Skeletal muscle cell (primary cell): ENCODE measurements around the gene MAST2.
"Not testable (repeated sequence)": the region's sequence is repeated elsewhere in the genome, so short reads cannot be mapped to it uniquely, and the experiment has no call there.

ENCODE experiments used
- DNase-seq: peaks from one replicate; pipeline ENCODE4 v3.0.0-alpha.2; 2010; ENCODE audit warnings: low read depth
- H3K4me3 ChIP-seq: 2 replicates; pipeline ENCODE4 v1.5.1; 2011; ENCODE audit warnings: low read depth, mild to moderate bottlenecking, control low read depth, low read length, moderate library complexity

The MAST2 gene

DNA sequence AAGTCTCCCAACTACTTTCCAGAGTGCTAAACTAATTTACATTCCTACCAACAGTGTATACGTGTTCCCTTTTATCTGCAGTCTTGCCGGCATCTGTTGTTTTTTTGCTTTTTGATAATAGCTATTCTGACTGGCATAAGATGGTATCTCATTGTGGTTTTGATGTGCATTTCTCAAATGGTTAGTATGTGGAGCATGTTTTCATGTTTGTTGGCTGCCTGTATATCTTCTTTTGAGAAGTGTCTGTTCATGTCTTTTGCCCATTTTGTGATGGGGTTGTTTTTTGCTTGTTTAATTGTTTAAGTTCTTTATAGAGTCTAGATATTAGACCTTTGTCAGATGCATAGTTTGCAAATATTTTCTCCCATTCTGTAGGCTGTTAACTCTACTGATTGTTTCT, 46.6 kb downstream of the MAST2 start:
- H3K4me3 ChIP-seq, result no peak overlapping the region
- DNase-seq, result no peak

GRCh38 chr1:45854724-45855123, 51.3 kb downstream of the MAST2 start:
- DNase-seq, result no peak
- no peak overlapping the region for H3K4me3 ChIP-seq

GRCh38 chr1:45857101-45857700, 53.8 kb downstream of the MAST2 start:
- no peak overlapping the region for H3K4me3 ChIP-seq
- no peak for DNase-seq

DNA sequence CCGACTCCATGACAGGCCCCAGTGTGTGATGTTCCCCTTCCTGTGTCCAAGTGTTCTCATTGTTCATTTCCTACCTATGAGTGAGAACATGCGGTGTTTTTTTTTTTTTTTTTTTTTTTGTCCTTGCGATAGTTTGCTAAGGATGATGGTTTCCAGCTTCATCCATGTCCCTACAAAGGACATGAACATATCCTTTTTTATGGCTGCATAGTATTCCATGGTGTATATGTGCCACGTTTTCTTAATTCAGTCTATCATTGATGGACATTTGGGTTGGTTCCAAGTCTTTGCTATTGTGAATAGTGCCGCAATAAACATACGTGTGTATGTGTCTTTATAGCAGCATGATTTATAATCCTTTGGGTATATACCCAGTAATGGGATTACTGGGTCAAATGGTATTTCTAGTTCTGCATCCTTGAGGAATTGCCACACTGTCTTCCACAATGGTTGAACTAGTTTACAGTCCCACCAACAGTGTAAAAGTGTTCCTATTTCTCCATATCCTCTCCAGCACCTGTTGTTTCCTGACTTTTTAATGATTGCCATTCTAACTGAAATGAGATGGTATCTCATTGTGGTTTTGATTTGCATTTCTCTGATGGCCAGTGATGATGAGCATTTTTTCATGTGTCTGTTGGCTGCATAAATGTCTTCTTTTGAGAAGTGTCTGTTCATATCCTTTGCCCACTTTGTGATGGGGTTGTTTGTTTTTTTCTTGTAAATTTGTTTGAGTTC, 54.5 kb downstream of the MAST2 start:
- not testable (repeated sequence) for DNase-seq

GRCh38 chr1:45859221-45859620, 55.8 kb downstream of the MAST2 start:
- H3K4me3 ChIP-seq, result no peak overlapping the region
- DNase-seq, result no peak

More for the DNA sequence above, 54.5 kb downstream of the MAST2 start:
- not testable (repeated sequence) for H3K4me3 ChIP-seq

GRCh38 chr1:45862008-45862407, 58.6 kb downstream of the MAST2 start:
- no peak overlapping the region for H3K4me3 ChIP-seq
- no peak for DNase-seq

DNA sequence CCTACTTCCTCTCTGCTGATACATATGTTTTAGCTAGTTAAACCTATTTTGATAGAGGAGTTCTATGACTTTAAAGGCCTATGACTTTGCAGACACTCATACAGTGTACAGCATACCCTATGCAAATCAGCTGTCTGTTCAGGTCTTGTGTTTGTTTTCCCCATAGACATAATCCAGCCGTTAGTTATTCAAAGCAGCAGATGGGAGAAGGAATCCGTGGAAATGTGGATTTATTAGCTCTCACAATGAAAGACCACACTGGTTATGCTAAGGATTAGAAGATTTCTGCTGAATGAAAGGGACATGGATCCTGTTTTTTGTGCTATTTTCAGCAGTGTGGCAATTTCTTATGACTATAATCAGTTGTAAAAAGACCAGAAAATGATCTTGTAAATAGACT, 59.8 kb downstream of the MAST2 start:
- DNase-seq, result no peak
- no peak overlapping the region for H3K4me3 ChIP-seq

GRCh38 chr1:45864167-45865106, 61.0 kb downstream of the MAST2 start:
- H3K4me3 ChIP-seq, result peak overlapping the region; percentile 0
- no peak for DNase-seq

DNA sequence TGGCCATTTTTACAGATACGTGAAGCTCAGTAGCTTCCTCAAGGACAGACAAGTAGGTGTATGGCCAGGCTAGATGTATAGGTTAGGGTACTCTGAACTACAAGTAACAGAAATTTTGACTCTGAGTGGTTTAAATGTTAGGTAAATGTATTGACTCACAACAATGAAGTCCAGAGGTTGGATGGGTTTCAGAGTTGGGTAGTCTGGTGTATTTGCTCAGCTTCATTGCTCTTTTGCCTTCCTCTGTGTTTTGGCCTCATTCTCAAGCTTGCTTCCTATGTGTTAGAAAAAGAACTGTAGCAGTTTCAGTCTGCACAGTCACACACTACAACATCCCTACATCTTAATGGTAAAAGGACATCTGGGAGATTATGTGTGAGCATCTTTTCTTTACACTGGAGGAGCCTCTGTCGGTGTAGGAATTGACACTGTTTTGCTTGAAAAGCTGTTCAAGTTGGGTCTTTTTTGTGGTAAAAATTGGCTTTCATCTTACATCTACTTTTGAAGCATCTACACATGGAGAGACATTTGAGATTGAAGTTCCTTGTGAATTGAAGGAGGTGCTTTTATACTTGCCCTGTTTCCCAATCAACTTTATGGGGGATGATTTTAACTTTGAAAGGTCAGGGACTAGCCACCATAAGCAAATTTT, 64.4 kb downstream of the MAST2 start:
- no peak for DNase-seq
- no peak overlapping the region for H3K4me3 ChIP-seq

- no peak overlapping the region for H3K4me3 ChIP-seq
- DNase-seq, result no peak
These were observed 65.4 kb downstream of the MAST2 start for GRCh38 chr1:45868861-45869260.

- no peak overlapping the region for H3K4me3 ChIP-seq
- DNase-seq, result no peak
These were observed 67.1 kb downstream of the MAST2 start for GRCh38 chr1:45870500-45870899.

DNA sequence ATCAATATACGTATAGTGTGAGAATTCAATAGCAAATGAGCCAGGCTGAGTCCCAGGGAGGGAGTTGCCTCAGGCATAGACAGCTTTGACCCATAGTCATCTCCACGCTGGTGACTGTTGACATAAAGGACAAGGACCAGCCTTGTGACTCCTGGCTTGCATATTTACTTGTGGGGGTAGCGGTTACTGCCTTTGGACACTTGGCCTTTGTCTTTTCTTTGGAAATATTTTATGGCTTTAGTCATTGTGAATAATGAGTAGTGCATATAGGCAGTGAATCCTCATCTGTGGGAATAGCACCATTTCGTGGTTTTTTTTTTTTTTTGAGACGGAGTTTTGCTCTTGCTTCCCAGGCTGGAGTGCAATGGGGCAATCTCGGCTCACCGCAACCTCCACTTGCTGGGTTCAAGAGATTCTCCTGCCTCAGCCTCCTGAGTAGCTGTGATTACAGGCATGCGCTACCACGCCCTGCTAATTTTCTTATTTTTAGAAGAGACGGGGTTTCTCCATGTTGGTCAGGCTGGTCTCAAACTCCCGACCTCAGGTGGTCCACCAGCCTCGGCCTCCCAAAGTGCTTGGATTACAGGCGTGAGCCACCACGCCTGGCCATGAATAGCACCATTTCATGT, 68.9 kb downstream of the MAST2 start:
- peak; percentile 31 for DNase-seq
- not testable (repeated sequence) for H3K4me3 ChIP-seq

DNA sequence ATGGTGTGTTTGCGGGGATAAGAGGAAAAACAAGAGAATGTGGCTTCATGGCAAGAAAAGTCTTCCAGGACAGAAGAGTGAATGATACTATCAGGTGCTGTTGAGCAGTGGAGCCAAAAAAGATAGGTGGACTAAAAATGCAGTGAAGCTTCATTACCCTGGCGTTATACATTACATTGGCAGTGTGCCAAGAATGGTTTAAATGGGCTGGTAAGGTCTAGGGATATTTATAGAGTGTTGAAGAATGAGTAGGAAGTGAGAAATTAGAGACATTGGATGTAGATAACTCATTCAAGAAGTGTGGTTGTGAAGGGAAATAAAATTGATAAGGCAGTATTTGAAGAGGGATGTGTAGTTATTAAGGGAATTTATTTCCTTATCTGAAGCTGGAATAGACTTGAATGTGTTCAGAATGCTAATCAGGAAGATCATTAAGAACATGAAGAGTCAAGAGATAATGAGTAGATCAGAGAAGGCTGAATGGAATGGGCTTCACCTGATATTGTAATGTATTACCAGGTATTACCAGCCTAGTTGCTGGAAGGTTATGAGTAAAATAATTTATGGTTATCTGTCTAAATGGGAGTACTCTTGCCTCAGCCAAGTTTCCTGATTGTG, 72.7 kb downstream of the MAST2 start:
- DNase-seq, result no peak
- H3K4me3 ChIP-seq, result no peak overlapping the region

GRCh38 chr1:45877264-45877663, 73.9 kb downstream of the MAST2 start:
- DNase-seq, result no peak
- no peak overlapping the region for H3K4me3 ChIP-seq

DNA sequence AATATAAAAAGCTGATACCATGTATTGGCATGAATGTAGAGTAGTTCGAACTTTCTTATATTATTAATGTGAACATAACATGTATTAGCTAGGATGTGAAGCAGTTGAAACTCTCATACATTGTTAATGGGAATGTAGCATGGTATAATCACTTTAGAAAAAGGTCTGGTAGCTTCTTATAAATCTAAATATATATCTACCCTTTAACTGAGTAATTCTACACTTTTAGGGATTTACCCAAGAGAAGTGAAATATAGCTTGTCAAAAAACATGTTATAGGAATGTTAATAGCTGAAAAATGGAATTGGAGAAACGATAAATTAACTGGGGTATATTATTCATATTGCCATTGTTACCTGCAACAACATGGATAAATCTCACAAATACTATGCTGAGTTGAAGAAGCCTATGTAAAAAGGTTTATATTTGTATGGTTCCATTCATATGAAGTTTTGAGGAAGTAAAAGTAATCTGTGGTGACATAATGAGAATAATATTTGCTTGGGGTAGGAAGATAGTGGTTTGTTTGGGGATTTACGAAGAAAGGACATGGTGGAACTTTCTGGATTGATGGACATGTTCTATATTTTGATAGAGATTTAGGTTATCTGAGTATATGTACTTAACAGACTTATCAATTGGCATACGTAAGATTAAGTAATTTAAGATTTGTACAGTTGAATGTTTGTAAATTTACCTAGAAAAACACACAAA, 76.6 kb downstream of the MAST2 start:
- DNase-seq, result no peak
- no peak overlapping the region for H3K4me3 ChIP-seq

DNA sequence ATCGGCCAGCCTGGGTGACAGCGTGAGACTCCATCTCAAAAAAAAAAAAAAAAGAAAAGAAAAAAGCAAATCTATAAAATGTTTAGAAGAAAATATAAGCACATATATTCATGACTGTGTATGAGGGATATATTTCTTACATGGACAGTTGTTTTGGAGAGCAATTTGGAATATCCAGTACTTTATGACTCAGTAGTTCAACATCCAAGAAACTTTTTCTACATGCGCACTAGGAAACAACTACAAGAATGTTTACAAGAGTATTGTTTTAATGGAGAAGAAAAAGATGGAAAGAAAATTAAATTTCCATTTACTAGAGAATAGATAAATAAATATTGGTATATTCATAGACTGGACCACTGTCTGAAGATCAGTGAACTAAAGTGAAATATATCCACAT, 77.5 kb downstream of the MAST2 start:
- DNase-seq, result no peak
- H3K4me3 ChIP-seq, result no peak overlapping the region

- no peak for DNase-seq
- H3K4me3 ChIP-seq, result no peak overlapping the region
These were observed 80.2 kb downstream of the MAST2 start for GRCh38 chr1:45883658-45884057.

DNA sequence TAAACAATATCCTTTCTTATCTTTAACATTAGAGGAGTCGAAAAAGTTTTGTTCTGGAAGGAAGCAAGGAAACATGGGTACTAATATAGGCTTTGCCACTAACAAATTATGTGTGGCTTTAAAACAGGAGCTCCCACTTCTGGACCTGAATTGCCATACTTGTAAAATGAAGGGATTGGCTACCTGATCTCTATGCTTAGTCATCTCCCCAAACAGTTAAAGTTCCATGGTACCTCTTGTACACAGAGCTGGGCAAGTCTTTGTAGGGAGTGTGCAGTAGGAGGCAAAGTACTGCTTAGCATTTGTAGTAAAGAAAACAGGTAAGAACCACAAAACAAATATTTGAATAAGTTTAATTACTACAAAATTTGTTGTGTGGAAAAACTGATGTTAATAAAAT, 81.3 kb downstream of the MAST2 start:
- no peak overlapping the region for H3K4me3 ChIP-seq
- DNase-seq, result no peak
